Measurements from ENCODE around the gene ADRB2.
"Not testable (repeated sequence)": the region's sequence is repeated elsewhere in the genome, so short reads cannot be mapped to it uniquely, and the experiment has no call there.

Gene ADRB2

DNA sequence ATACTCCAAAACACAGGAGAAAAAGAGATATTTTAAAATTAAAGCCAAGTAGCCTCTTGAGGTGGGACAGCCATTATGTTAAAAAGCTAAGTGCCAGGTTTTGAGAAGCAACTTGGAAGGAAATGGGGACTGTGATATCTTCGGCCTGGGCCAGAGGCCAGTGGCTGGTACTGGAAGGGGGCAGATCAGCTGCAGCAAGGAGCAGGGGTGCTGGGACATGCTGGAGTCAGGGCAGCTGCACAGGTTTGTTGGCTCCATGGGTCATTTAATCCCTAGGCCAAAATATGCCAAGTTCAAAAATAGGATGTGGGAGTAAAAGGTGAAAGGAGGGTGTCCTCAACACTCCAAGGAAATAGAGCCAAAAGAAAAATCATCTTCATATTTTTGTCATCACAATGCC is 30.0 kb downstream of the ADRB2 start:
- no peak for DNase-seq

DNA sequence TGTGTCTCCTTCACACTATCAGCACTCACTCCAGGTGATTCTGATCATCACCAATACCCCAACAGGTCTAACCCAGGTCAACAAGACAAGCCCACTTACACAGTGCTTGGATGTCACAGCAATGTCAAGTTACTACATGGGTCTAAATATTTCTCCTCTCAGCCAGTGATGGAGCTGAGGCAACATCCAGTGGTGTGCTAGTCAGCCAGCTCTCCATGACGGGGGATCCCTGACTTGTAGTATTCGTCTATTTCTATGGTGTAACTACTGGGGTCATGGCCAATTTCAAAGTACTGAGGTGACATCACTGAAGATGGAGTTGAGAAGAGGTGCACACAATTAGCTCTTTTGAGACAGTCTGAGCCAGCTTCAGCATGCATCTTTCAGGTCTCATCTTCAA is 31.1 kb downstream of the ADRB2 start:
- DNase-seq, result no peak

DNA sequence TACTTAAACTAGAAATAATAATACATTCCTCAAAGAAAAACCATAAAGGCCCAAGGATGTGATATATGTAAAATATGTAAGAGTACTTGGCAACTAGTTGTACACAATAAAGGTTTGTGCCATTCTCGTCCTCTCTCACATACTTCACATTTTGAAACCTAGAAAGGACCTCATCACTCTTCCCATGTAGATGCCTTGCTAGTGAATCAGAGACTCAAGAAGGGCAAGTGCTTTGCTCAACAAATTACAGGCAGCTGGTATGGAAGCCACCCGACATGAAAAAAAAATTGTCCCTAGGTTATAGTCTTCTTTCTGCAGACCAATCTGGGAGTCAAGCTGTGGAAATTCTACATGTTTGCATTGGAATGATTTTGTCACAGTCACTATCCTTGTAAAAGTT is 31.7 kb downstream of the ADRB2 start:
- DNase-seq, result no peak

DNA sequence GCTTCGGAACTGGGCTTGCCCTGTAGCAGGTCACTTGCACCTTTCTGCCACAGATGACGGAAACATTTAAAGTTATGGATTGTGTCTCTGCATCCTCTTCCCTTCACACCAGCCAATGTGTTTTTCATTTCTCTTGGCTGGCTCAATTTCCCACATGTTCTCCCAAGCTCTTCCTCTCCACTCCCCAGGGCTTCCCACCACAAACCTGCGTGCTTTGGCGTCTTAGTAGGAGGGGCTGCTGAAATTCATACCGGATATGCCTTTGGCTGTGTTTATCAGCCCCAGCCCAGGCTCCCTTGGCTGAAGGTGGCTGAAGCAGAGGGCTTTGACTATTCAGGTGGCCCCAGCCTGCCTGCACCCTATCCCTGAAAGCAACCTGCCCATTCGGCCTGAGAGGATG is 32.1 kb downstream of the ADRB2 start:
- DNase-seq, result no peak

DNA sequence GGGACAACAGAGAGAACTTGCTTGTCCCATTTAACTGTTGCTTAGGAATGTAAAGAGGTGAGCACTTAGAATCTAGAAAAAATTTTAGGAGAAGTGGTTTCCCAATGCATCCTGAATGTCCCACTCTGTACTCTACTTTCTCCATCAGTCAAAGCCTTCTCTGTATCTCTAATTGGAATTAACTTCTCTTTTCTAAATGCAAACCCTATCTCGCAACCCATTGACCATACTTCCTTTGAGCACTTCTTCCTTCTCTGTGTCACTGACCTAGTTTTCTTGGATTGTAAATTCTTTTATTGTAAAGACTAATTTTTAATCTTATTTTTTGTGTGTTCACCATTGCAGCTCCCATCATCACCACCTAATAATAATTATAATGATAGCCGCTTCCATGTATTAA is 33.3 kb downstream of the ADRB2 start:
- no peak for DNase-seq

DNA sequence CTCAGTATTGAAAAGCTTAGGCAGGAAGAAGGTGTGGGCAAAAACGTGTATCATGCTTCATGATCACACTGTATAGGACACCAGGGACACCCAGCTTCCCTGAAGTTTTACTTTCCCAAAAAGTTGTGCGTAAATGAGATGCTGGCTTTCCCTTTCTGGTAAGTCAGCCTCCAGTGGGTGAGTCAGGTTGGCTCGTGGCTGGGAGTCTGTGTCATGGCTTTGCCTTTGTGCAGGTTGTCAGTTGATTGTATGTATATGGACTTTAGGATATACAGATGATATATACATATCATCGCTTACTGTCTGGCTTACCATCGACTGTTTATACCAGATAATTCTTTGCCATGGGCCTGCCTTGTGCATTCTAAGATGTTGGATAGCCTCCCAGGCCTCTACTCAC is 34.2 kb downstream of the ADRB2 start:
- no peak for DNase-seq

DNA sequence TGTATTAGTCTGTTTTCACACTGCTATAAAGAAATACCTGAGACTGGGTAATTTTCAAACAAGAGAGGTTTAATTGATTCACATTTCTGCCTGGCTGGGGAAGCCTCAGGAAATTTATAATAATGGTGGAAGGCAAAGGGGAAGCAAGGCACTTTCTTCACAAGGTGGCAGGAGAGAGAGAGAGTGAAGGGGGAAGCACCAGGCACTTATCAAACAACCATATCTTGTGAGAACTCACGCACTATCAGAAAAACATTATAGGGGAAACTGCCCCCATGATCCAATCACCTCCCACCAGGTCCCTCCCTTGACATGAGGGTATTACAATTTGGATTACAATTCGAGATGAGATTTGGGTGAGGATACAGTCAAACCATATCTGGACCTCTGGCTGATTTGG is 34.7 kb downstream of the ADRB2 start:
- DNase-seq, result no peak

DNA sequence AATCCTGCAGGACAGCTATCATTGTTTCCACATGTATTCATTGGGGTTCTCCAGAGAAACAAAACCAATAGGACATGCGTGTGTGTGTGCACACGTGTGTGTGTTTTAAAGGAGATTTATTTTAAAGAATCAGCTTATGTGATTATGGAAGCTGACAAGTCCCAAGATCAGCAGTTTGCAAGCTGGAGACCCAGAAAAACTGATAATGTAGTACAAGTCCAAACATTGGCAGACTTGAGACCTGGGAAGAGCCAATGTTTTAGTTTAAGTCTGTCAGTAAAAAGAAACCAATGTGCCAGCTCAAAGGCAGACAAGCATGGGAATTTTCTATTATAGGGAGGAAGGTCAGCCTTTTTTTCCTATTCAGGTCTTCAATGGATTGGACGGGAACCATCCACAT is 35.3 kb downstream of the ADRB2 start:
- no peak for DNase-seq

DNA sequence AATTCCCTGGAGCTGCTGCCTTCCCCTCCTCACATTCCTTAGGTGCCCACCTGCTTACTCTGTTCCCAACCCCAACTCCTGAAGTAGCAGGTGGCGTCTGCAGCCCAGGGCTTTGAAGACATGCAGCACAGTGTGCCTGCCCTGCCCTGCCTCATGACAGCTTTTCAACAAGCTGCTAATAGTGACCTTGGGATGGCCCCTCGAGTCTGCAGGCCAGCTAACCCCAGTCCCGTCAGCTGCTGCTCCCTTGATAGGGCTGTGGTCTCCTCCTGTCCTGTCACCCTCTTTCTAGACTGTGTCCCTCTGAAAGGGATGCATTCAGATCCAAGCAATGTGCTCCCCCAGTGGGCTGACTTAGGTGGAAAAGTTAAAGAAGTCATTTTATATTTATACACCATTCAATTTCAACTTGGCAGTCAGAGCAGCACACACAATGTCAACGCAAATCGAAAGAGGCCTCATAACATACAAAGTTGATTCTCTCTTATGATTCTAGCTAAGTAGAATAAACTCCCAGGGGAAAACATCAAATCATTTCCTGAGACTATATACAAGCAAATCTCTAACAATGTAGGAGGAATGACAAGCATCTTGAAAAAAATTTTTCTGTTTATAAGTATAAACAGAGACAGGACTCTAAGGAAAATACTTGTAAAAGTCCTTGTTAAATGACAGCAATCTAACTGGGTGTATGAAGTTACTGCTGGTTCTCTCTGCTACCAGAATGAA is 37.9 kb downstream of the ADRB2 start:
- DNase-seq, result no peak

DNA sequence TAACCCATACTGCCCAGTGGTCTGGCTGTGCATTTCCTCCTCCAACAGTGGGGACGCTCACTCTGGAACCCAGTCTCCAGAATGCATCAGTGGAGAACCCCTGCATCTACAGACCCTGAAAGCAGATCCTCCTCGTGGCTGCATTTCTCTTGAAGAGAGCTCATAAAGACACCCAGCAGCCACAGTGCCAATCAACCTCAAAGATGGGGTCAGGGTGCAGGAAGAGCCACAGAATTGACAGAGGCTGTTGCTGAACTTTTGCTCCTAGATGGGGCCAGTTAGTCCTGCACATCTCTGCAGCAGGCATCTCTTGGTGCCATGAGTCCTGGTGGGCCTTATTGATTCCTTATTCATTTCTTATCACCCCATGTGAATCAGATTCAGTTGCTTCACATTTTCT is 39.6 kb downstream of the ADRB2 start:
- no peak for DNase-seq

DNA sequence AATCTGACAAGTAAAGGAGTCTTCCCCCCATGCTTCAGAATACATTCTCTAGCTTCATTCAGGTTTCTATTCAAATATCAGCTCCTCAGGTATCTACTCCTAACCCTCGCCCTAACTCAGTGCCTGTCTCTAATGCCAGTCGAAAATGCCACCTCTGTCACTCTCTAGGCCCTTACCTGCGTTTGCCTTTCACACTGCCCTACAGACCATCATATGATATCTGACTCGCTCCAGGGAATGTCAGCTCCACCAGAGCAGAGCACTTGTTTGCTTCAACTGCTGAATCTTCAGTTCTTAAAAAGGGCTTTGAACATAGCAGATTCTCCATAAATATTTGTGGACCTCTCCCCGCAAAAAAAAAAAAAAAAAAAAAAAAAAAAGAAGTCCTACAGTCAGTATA is 46.7 kb downstream of the ADRB2 start:
- DNase-seq, result no peak

DNA sequence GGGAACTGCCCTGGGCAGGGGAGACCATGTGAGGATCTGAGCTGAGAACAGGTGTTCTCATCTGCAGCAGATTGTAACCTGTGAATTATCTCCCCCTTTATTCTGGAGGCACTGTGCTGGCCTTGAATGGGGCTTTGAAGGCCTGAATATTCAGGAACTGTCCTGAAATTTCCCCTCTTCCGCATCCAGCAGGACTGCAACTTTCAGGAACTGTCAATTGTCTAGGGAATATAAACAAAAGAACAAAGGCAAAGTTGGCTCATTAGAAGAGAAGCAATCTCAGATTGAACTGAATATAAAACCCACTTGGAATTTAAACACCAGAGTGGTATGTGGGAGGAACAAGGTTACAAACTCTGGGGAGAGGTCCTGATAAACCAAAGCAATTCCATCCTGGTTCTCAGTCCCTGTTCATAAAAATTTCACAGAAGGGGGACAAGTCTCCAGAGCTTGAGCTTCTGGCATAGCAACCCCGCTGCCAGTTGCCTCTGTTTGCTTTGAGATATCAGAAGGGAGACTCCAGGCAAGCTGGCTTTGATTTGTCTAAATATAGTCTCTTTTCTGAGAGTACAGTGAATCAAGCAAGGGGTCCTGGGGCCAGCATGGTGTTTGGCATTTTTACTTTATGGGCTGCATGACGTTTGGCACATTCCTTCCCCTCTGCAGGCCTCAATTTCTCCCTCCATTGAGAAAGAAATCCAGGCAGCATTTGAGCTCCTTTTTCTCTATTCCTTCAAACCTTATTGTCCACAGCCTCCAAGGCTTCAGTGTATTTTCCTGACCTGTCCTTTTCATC is 47.5 kb downstream of the ADRB2 start:
- DNase-seq, result no peak

DNA sequence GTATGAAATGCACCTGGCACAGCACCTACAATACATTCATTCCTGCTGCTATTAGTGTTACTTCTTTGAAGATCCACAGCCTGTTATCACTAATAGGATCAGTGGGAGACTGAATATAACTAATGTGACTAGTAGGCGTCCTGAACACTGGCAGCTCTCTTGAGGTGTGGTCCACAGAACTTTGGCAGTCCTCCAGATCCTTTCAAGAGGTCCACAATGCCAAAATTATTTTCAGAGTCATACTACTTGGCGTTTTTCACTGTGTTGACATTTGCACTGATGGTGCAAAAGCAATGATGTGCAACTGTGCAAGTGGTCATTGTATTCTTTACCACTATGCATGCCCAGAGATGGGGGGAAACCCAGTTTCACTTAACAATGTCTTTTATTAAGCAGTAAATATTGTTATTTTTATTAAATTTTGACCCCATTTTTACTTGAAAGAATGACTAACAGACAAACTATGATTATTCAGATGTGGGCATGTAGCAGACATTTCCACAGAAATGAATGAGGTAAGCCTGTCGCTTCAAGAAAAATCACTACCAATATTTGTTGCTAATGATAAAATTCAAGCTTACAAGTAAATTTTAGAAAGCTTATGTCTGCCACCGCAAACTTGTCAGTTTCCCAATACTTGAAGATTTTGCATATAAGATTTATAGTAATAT is 48.9 kb downstream of the ADRB2 start:
- no peak for DNase-seq

DNA sequence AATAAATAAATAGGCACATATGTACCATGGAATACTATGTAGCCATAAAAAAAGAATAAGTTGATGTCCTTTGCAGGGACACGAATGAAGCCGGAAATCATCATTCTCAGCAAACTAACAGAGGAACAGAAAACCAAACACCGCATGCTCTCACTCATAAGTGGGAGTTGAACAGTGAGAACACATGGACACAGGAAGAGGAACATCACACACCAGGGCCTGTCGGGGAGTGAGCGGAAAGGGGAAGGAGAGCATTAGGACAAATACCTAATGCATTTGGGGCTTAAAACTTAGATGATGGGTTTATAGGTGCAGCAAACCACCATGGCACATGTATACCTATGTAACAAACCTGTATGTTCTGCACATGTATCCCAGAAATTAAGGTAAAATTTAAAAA is 51.0 kb downstream of the ADRB2 start:
- not testable (repeated sequence) for DNase-seq

Data from NCI-H1048 (cell line).